Measurements from ENCODE around the gene IMMT. TPM values are rescaled to one million over a fixed set of nuclear protein-coding genes. Genes with fewer than 3 reads are reported as not detected.

The IMMT gene
- total and polyA plus RNA-seq, 3 experiments from 2014 or later, result 65.7 to 149 (median 147) TPM

GRCh38 chr2:86189782-86190416, 5.4 kb downstream of the IMMT start:
- Histone ChIP-seq H3K9me3 (ENCODE audit: low read length) (no peaks in the 10 kb centered on the region), H3K27ac (ENCODE audit: low read depth, low read length) (no peak overlapping the region), H3K4me1 (ENCODE audit: insufficient read depth, low read length) (peaks cover 59% of the 10 kb centered on the region), H3K4me3 (ENCODE audit: low read length) (no peak overlapping the region), H3K27me3 (ENCODE audit: insufficient read depth, low read length, poor library complexity, severe bottlenecking) (no peaks in the 10 kb centered on the region), H3K36me3 (ENCODE audit: insufficient read depth, low read length) (no peaks in the 10 kb centered on the region)
- no peak for DNase-seq
- Mint-ChIP-seq H3K27me3 (no peaks in the 10 kb centered on the region), H3K27ac (peak overlapping the region in 2 of 8 donors; percentile 22 to 88), H3K36me3 (peaks cover 0 to 45% (median 10%) of the 10 kb centered on the region in 3 donors), H3K4me1 (peaks cover 66 to 92% (median 89%) of the 10 kb centered on the region in 3 donors), H3K9me3 (no peaks in the 10 kb centered on the region), H3K4me3 (peak overlapping the region in 1 of 7 donors; percentile 47)
- ChIA-PET POLR2A (no interaction called here), CTCF (no interaction called here)

- H3K27me3 Mint-ChIP-seq, result no peaks in the 10 kb centered on the region
- H3K4me3 ChIP-seq (ENCODE audit: low read length), result peak overlapping the region; percentile 29
- H3K4me1 ChIP-seq (ENCODE audit: insufficient read depth, low read length), result peaks cover 61% of the 10 kb centered on the region
- H3K27ac ChIP-seq (ENCODE audit: low read depth, low read length), result peak overlapping the region; percentile 32
- no peaks in the 10 kb centered on the region for H3K27me3 ChIP-seq (ENCODE audit: insufficient read depth, low read length, poor library complexity, severe bottlenecking)
- POLR2A ChIA-PET, result interaction anchor here (0.6 kb wide), 1 partner anchor 161 kb away, joined by 3 read pairs; no protein-coding TSS in a partner anchor
- H3K4me1 Mint-ChIP-seq, result peaks cover 64 to 90% (median 86%) of the 10 kb centered on the region in 3 donors
- H3K36me3 ChIP-seq (ENCODE audit: insufficient read depth, low read length), result no peaks in the 10 kb centered on the region
- CTCF ChIA-PET, result interaction anchor here (1.1 to 2.1 kb wide), 2 partner anchors 8 to 254 kb away, joined by 3 to 8 read pairs; partner anchors contain the start of genes IMMT and KDM3A
- H3K9me3 Mint-ChIP-seq, result no peaks in the 10 kb centered on the region
- H3K36me3 Mint-ChIP-seq, result peaks cover 0 to 32% (median 4%) of the 10 kb centered on the region in 3 donors
- no peaks in the 10 kb centered on the region for H3K9me3 ChIP-seq (ENCODE audit: low read length)
- H3K4me3 Mint-ChIP-seq, result peak overlapping the region; percentile 49 to 82 (median 65)
- no peak for DNase-seq
- peak overlapping the region; percentile 81 to 98 (median 84) for H3K27ac Mint-ChIP-seq
These were observed 8.8 kb downstream of the IMMT start for GRCh38 chr2:86186431-86186830.

GRCh38 chr2:86185517-86186212, 9.6 kb downstream of the IMMT start:
- no peaks in the 10 kb centered on the region for H3K27me3 ChIP-seq (ENCODE audit: insufficient read depth, low read length, poor library complexity, severe bottlenecking)
- POLR2A ChIA-PET, result interaction anchor here (0.6 to 1.9 kb wide), 3 partner anchors 9 to 255 kb away, joined by 3 to 8 read pairs (median 8); partner anchors contain the start of genes IMMT and KDM3A
- peak overlapping the region; percentile 29 for H3K4me3 ChIP-seq (ENCODE audit: low read length)
- CTCF ChIA-PET, result interaction anchor here (0.6 to 2.1 kb wide), 3 partner anchors 9 to 255 kb away, joined by 3 to 8 read pairs (median 3); partner anchors contain the start of genes IMMT, KDM3A, POLR1A and PTCD3
- Mint-ChIP-seq H3K4me3 (peak overlapping the region; percentile 19 to 82 (median 62)), H3K9me3 (no peaks in the 10 kb centered on the region), H3K4me1 (peaks cover 61 to 86% (median 81%) of the 10 kb centered on the region in 3 donors), H3K27ac (peak overlapping the region; percentile 81 to 98 (median 84)), H3K27me3 (no peaks in the 10 kb centered on the region), H3K36me3 (peaks cover 0 to 24% (median 4%) of the 10 kb centered on the region in 3 donors)
- peaks cover 65% of the 10 kb centered on the region for H3K4me1 ChIP-seq (ENCODE audit: insufficient read depth, low read length)
- peak in 2 of 5 donors; percentile 39 to 40 for DNase-seq
- H3K9me3 ChIP-seq (ENCODE audit: low read length), result no peaks in the 10 kb centered on the region
- H3K27ac ChIP-seq (ENCODE audit: low read depth, low read length), result peak overlapping the region; percentile 32
- H3K36me3 ChIP-seq (ENCODE audit: insufficient read depth, low read length), result no peaks in the 10 kb centered on the region

- CTCF ChIA-PET, result no interaction called here
- POLR2A ChIA-PET, result no interaction called here
- peaks cover 26 to 47% (median 45%) of the 10 kb centered on the region in 3 donors for H3K4me1 Mint-ChIP-seq
- no peak overlapping the region for H3K27ac ChIP-seq (ENCODE audit: low read depth, low read length)
- H3K36me3 Mint-ChIP-seq, result peaks cover 13 to 70% (median 13%) of the 10 kb centered on the region in 3 donors
- H3K4me3 ChIP-seq (ENCODE audit: low read length), result no peak overlapping the region
- no peak overlapping the region for H3K4me3 Mint-ChIP-seq
- H3K9me3 Mint-ChIP-seq, result no peaks in the 10 kb centered on the region
- peak overlapping the region in 2 of 8 donors; percentile 17 to 76 for H3K27ac Mint-ChIP-seq
- no peaks in the 10 kb centered on the region for H3K9me3 ChIP-seq (ENCODE audit: low read length)
- DNase-seq, result no peak
- H3K4me1 ChIP-seq (ENCODE audit: insufficient read depth, low read length), result peaks cover 11% of the 10 kb centered on the region
- H3K27me3 ChIP-seq (ENCODE audit: insufficient read depth, low read length, poor library complexity, severe bottlenecking), result no peaks in the 10 kb centered on the region
- H3K36me3 ChIP-seq (ENCODE audit: insufficient read depth, low read length), result peaks cover 44% of the 10 kb centered on the region
- no peaks in the 10 kb centered on the region for H3K27me3 Mint-ChIP-seq
These were observed 18.7 kb downstream of the IMMT start for GRCh38 chr2:86176597-86176996.

- H3K27ac Mint-ChIP-seq, result peak overlapping the region in 4 of 8 donors; percentile 26 to 83 (median 56)
- ChIA-PET CTCF (no interaction called here), POLR2A (no interaction called here)
- H3K4me1 Mint-ChIP-seq, result peaks cover 28 to 50% (median 42%) of the 10 kb centered on the region in 3 donors
- Histone ChIP-seq H3K27ac (ENCODE audit: low read depth, low read length) (no peak overlapping the region), H3K27me3 (ENCODE audit: insufficient read depth, low read length, poor library complexity, severe bottlenecking) (no peaks in the 10 kb centered on the region), H3K9me3 (ENCODE audit: low read length) (no peaks in the 10 kb centered on the region), H3K4me3 (ENCODE audit: low read length) (no peak overlapping the region), H3K36me3 (ENCODE audit: insufficient read depth, low read length) (peaks cover 49% of the 10 kb centered on the region), H3K4me1 (ENCODE audit: insufficient read depth, low read length) (peaks cover 7% of the 10 kb centered on the region)
- no peaks in the 10 kb centered on the region for H3K27me3 Mint-ChIP-seq
- peaks cover 13 to 76% (median 16%) of the 10 kb centered on the region in 3 donors for H3K36me3 Mint-ChIP-seq
- H3K4me3 Mint-ChIP-seq, result no peak overlapping the region
- DNase-seq, result no peak
- no peaks in the 10 kb centered on the region for H3K9me3 Mint-ChIP-seq
These were observed 19.4 kb downstream of the IMMT start for GRCh38 chr2:86175828-86176227.

- peaks cover 11 to 80% (median 18%) of the 10 kb centered on the region in 3 donors for H3K36me3 Mint-ChIP-seq
These were observed 20.8 kb downstream of the IMMT start for GRCh38 chr2:86174445-86174844.

GRCh38 chr2:86172610-86173009, 22.7 kb downstream of the IMMT start:
- no peak overlapping the region for H3K27ac ChIP-seq (ENCODE audit: low read depth, low read length)
- H3K4me1 ChIP-seq (ENCODE audit: insufficient read depth, low read length), result peaks cover 6% of the 10 kb centered on the region
- no peak overlapping the region for H3K4me3 ChIP-seq (ENCODE audit: low read length)
- Mint-ChIP-seq H3K27me3 (no peaks in the 10 kb centered on the region), H3K4me3 (no peak overlapping the region), H3K4me1 (peaks cover 33 to 54% (median 38%) of the 10 kb centered on the region in 3 donors), H3K9me3 (peaks cover 0 to 1% (median 0%) of the 10 kb centered on the region in 5 donors), H3K27ac (no peak overlapping the region), H3K36me3 (peaks cover 13 to 80% (median 24%) of the 10 kb centered on the region in 3 donors)
- H3K27me3 ChIP-seq (ENCODE audit: insufficient read depth, low read length, poor library complexity, severe bottlenecking), result no peaks in the 10 kb centered on the region
- ChIA-PET CTCF (no interaction called here), POLR2A (no interaction called here)
- H3K9me3 ChIP-seq (ENCODE audit: low read length), result no peaks in the 10 kb centered on the region
- H3K36me3 ChIP-seq (ENCODE audit: insufficient read depth, low read length), result peaks cover 43% of the 10 kb centered on the region
- DNase-seq, result no peak

More at GRCh38 chr2:86174445-86174844, 20.8 kb downstream of the IMMT start:
- no peaks in the 10 kb centered on the region for H3K9me3 ChIP-seq (ENCODE audit: low read length)
- H3K36me3 ChIP-seq (ENCODE audit: insufficient read depth, low read length), result peaks cover 45% of the 10 kb centered on the region
- Mint-ChIP-seq H3K27ac (peak overlapping the region in 2 of 8 donors; percentile 64 to 66), H3K4me1 (peaks cover 32 to 52% (median 43%) of the 10 kb centered on the region in 3 donors), H3K4me3 (no peak overlapping the region), H3K27me3 (no peaks in the 10 kb centered on the region), H3K9me3 (no peaks in the 10 kb centered on the region)
- H3K27ac ChIP-seq (ENCODE audit: low read depth, low read length), result no peak overlapping the region
- ChIA-PET CTCF (no interaction called here), POLR2A (no interaction called here)
- H3K4me3 ChIP-seq (ENCODE audit: low read length), result no peak overlapping the region
- no peak for DNase-seq
- no peaks in the 10 kb centered on the region for H3K27me3 ChIP-seq (ENCODE audit: insufficient read depth, low read length, poor library complexity, severe bottlenecking)
- peaks cover 6% of the 10 kb centered on the region for H3K4me1 ChIP-seq (ENCODE audit: insufficient read depth, low read length)

- POLR2A ChIA-PET, result no interaction called here
- peaks cover 38% of the 10 kb centered on the region for H3K36me3 ChIP-seq (ENCODE audit: insufficient read depth, low read length)
These were observed 24.0 kb downstream of the IMMT start for GRCh38 chr2:86171295-86171694.

More at GRCh38 chr2:86171295-86171694, 24.0 kb downstream of the IMMT start:
- H3K27ac Mint-ChIP-seq, result peak overlapping the region in 2 of 8 donors; percentile 66 to 76
- H3K4me3 ChIP-seq (ENCODE audit: low read length), result no peak overlapping the region
- H3K9me3 ChIP-seq (ENCODE audit: low read length), result no peaks in the 10 kb centered on the region
- H3K27me3 Mint-ChIP-seq, result no peaks in the 10 kb centered on the region
- DNase-seq, result no peak
- no peak overlapping the region for H3K4me3 Mint-ChIP-seq
- CTCF ChIA-PET, result no interaction called here
- H3K9me3 Mint-ChIP-seq, result peaks cover 0 to 1% (median 0%) of the 10 kb centered on the region in 5 donors
- peaks cover 30 to 51% (median 31%) of the 10 kb centered on the region in 3 donors for H3K4me1 Mint-ChIP-seq
- no peak overlapping the region for H3K27ac ChIP-seq (ENCODE audit: low read depth, low read length)
- no peaks in the 10 kb centered on the region for H3K27me3 ChIP-seq (ENCODE audit: insufficient read depth, low read length, poor library complexity, severe bottlenecking)
- H3K36me3 Mint-ChIP-seq, result peaks cover 18 to 74% (median 25%) of the 10 kb centered on the region in 3 donors
- peaks cover 6% of the 10 kb centered on the region for H3K4me1 ChIP-seq (ENCODE audit: insufficient read depth, low read length)

Data from CD8-positive, alpha-beta memory T cell (primary cell).